Esophagus muscularis mucosa (tissue), 3 donors: ENCODE data around the gene PFDN1.

Experiments used
- CTCF ChIP-seq, 3 experiments: fragments of 200-600 bp in 2 of 3; fragments of 450-650 bp in 1 of 3; sonication (generic) in 2 of 3; IDR thresholded peaks; one replicate each; pipeline ENCODE4 v1.5.1; 2017 to 2019; ENCODE audit warnings: antibody characterized with exemption in 3 of 3, mild to moderate bottlenecking in 2 of 3, moderate library complexity in 1 of 3
- POLR2A ChIP-seq: fragments of 450-650 bp; IDR thresholded peaks from one replicate; pipeline ENCODE4 v1.6.1; 2017; ENCODE audit warnings: antibody characterized with exemption, moderate library complexity, mild to moderate bottlenecking, low read depth

GRCh38 chr5:140262221-140262620 is 40.7 kb downstream of the PFDN1 start:
- TF ChIP-seq CTCF (IDR thresholded peaks at IDR 0.05) (no peak), POLR2A (no peak)
